IPS DF 4.7 (cell line): ENCODE data around the gene ZNF629.

Experiments used
- DNase-seq: peaks from one replicate; pipeline ENCODE4 v3.0.0-alpha.2; 2013; ENCODE audit warnings: low spot score; ENCODE audit errors: extremely low read depth

The ZNF629 gene

GRCh38 chr16:30786115-30786935 lies 680 bp downstream of the ZNF629 start:
- no peak for DNase-seq

GRCh38 chr16:30785126-30786106 lies 1.6 kb downstream of the ZNF629 start:
- no peak for DNase-seq

GRCh38 chr16:30784215-30784614 lies 2.8 kb downstream of the ZNF629 start:
- DNase-seq: no peak

- no peak for DNase-seq
Observed at GRCh38 chr16:30783280-30784109, 3.5 kb downstream of the ZNF629 start.

- DNase-seq: no peak
Observed at GRCh38 chr16:30782486-30783279, 4.3 kb downstream of the ZNF629 start.

- DNase-seq: no peak
Observed at GRCh38 chr16:30780549-30780948, 6.5 kb downstream of the ZNF629 start.

GRCh38 chr16:30780021-30780420 lies 7.0 kb downstream of the ZNF629 start:
- DNase-seq: no peak

- DNase-seq: no peak
Observed at GRCh38 chr16:30779596-30779995, 7.4 kb downstream of the ZNF629 start.

GRCh38 chr16:30778549-30779244 lies 8.3 kb downstream of the ZNF629 start:
- no peak for DNase-seq

- DNase-seq: no peak
Observed at GRCh38 chr16:30777591-30778297, 9.3 kb downstream of the ZNF629 start.

- peak; percentile 78 for DNase-seq
Observed at GRCh38 chr16:30775392-30776188, 11.4 kb downstream of the ZNF629 start.

- DNase-seq: no peak
Observed at GRCh38 chr16:30775131-30775391, 11.9 kb downstream of the ZNF629 start.

GRCh38 chr16:30774367-30775130 lies 12.5 kb downstream of the ZNF629 start:
- DNase-seq: no peak

- DNase-seq: no peak
Observed at GRCh38 chr16:30773826-30774225, 13.2 kb downstream of the ZNF629 start.

GRCh38 chr16:30771726-30772125 lies 15.3 kb downstream of the ZNF629 start:
- DNase-seq: no peak

GRCh38 chr16:30769379-30770089 lies 17.5 kb downstream of the ZNF629 start:
- DNase-seq: no peak

GRCh38 chr16:30768583-30769181 lies 18.3 kb downstream of the ZNF629 start:
- DNase-seq: no peak
